Measurements from ENCODE around the gene RNF145. TPM values are rescaled to one million over a fixed set of nuclear protein-coding genes. Genes with fewer than 3 reads are reported as not detected.

RNF145 gene
- total RNA-seq, 6 experiments from 2014 or later: 69.8 to 88.1 (median 78.6) TPM

DNA sequence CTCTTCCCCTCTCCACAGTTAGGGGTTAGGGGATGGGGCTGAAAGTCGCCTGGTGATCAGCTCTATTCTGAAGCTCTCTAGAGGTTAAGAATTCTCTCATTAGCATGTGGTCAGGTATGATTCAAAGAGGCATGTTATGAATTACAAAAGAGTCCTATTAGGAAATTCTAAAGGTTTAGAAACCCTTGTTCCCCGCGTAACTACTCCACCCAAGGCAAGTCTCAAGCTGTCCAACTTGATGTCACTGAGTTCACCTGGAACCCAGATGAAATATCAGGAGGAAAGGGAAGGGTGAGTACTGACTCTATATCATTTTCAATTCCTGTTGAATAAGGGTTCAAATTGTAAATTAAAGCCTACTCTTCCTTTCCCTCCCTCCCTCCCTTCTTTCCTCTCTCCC, 18.1 kb upstream of the RNF145 start:
- no peak for DNase-seq
- Mint-ChIP-seq H3K27me3 (ENCODE audit: insufficient read depth) (peaks cover 2% of the 10 kb centered on the region; the same call in 1 of the 2 replicates), H3K9me3 (no peaks in the 10 kb centered on the region), H3K27ac (no peak overlapping the region), H3K4me1 (ENCODE audit: low read depth) (peaks cover 7% of the 10 kb centered on the region; the same call in 1 of the 2 replicates), H3K4me3 (no peak overlapping the region), H3K36me3 (ENCODE audit: low read depth) (no peaks in the 10 kb centered on the region)
- TF ChIP-seq, protein P1, sequence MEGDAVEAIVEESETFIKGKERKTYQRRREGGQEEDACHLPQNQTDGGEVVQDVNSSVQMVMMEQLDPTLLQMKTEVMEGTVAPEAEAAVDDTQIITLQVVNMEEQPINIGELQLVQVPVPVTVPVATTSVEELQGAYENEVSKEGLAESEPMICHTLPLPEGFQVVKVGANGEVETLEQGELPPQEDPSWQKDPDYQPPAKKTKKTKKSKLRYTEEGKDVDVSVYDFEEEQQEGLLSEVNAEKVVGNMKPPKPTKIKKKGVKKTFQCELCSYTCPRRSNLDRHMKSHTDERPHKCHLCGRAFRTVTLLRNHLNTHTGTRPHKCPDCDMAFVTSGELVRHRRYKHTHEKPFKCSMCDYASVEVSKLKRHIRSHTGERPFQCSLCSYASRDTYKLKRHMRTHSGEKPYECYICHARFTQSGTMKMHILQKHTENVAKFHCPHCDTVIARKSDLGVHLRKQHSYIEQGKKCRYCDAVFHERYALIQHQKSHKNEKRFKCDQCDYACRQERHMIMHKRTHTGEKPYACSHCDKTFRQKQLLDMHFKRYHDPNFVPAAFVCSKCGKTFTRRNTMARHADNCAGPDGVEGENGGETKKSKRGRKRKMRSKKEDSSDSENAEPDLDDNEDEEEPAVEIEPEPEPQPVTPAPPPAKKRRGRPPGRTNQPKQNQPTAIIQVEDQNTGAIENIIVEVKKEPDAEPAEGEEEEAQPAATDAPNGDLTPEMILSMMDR (IDR thresholded peaks at IDR 0.05): no peak

DNA sequence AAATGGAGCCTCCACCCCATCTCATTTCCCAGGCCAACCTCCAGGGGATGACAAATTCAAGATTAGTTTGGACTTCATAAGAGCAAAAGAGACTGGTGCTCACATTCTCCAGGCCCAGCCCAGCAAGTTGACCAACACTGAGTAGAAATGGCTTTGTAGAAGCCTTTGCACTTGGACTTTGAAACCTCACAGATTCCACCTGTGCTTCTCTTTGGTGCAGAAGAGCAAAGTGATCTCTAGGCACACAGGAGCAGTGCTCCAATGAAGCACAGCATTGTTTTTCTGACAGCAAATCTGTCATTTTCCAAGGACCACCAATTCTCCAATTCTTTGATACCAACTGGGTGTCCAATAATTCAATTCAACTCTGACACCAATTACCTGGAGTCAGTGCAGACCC, 17.1 kb upstream of the RNF145 start:
- DNase-seq: no peak
- Mint-ChIP-seq H3K4me3 (no peak overlapping the region), H3K27me3 (ENCODE audit: insufficient read depth) (no peaks in the 10 kb centered on the region; the same call in 1 of the 2 replicates), H3K9me3 (no peaks in the 10 kb centered on the region), H3K36me3 (ENCODE audit: low read depth) (no peaks in the 10 kb centered on the region), H3K27ac (no peak overlapping the region), H3K4me1 (ENCODE audit: low read depth) (peaks cover 7% of the 10 kb centered on the region; the same call in 1 of the 2 replicates)
- TF ChIP-seq, protein P1 (IDR thresholded peaks at IDR 0.05): no peak

DNA sequence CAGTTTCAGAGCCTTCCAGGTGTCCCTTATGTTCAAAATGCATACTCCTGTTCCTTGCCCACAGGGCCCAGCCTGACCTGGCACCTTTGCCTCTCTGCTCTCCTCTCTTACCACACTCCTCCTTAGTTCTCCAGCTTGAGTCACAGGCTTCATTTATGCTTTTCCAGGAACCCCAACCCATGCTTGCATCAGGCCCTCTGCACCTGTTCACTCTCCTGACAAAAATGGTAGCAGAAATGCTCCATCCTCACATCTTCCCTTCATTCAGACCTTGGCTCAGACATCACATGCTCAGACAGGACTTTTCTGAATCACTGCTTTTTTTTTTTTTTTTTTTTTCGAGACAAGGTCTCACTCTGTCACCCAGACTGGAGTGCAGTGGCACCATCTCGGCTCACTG, 15.1 kb upstream of the RNF145 start:
- H3K9me3 Mint-ChIP-seq: no peaks in the 10 kb centered on the region
- no peaks in the 10 kb centered on the region; the same call in 1 of the 2 replicates for H3K27me3 Mint-ChIP-seq (ENCODE audit: insufficient read depth)
- TF ChIP-seq, protein P1 (IDR thresholded peaks at IDR 0.05): no peak
- no peak overlapping the region for H3K27ac Mint-ChIP-seq
- peaks cover 7% of the 10 kb centered on the region; the same call in 1 of the 2 replicates for H3K4me1 Mint-ChIP-seq (ENCODE audit: low read depth)
- H3K36me3 Mint-ChIP-seq (ENCODE audit: low read depth): no peaks in the 10 kb centered on the region
- H3K4me3 Mint-ChIP-seq: no peak overlapping the region
- DNase-seq: no peak

DNA sequence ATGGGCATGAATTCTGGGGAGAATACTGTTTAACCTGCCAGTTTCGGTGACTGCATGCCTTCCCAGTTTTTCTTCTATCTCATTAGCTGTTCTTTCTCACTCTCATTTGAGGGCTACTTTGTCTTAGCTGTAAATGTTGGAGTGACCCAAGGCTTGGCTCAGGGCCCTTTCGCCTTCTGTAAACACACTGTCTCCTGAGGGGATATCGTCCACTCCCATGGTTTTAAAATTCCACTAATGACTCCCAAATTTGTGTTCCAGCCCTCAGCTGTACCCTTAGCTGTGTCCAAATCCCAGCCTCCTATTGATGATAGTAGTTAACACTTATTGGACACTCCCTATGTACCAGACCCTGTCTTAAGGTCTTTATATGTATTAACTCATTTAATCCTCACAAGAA, 14.1 kb upstream of the RNF145 start:
- Mint-ChIP-seq H3K27me3 (ENCODE audit: insufficient read depth) (no peaks in the 10 kb centered on the region; the same call in 1 of the 2 replicates), H3K27ac (no peak overlapping the region), H3K36me3 (ENCODE audit: low read depth) (no peaks in the 10 kb centered on the region), H3K9me3 (no peaks in the 10 kb centered on the region), H3K4me1 (ENCODE audit: low read depth) (peaks cover 10% of the 10 kb centered on the region), H3K4me3 (no peak overlapping the region)
- DNase-seq: no peak
- TF ChIP-seq, protein P1 (IDR thresholded peaks at IDR 0.05): no peak

DNA sequence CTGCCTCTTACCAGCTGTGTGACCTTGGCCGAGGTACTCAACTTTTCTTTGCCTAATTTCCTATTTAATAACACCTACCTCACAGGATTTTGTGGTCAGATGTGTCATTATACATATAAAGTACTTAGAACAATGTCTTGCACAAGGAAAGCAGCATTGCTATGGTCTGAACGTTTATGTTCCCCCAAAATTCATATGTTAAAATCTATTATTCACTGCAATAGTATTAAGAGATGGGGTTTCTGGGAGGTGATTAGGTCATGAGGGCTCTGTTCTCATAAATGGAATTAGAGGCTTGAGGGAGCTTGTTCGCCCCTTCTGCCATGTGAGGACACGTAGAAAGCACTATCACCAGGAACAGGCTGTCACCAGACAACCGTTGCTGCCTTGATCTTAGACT, 10.9 kb upstream of the RNF145 start:
- peaks cover 6% of the 10 kb centered on the region for H3K4me1 Mint-ChIP-seq (ENCODE audit: low read depth)
- no peaks in the 10 kb centered on the region; the same call in 1 of the 2 replicates for H3K27me3 Mint-ChIP-seq (ENCODE audit: insufficient read depth)
- TF ChIP-seq, protein P1 (IDR thresholded peaks at IDR 0.05): no peak
- no peak overlapping the region for H3K4me3 Mint-ChIP-seq
- H3K36me3 Mint-ChIP-seq (ENCODE audit: low read depth): no peaks in the 10 kb centered on the region
- H3K27ac Mint-ChIP-seq: no peak overlapping the region
- no peaks in the 10 kb centered on the region for H3K9me3 Mint-ChIP-seq
- no peak for DNase-seq

DNA sequence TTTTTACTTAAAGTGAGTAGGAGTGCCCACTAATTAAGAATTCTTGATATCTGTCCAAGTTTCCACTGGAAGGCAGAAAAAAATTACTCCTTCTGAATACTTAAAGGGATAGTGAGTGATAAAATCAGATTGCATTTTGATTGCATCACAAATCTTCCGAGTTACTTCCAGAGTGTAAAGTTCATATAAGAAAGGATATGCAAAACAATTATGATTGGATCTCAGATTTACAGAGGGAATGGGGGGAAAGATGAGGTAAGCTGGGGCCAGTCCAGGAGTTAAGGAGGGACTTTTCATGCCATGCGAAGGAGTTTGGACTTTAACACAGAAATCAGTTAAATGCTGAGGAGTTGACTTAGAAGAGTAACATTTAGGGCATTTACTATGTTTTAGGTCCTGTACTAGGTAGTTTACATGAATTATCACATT, 9.3 kb upstream of the RNF145 start:
- Mint-ChIP-seq H3K27me3 (ENCODE audit: insufficient read depth) (no peaks in the 10 kb centered on the region; the same call in 1 of the 2 replicates), H3K9me3 (no peaks in the 10 kb centered on the region), H3K36me3 (ENCODE audit: low read depth) (no peaks in the 10 kb centered on the region), H3K27ac (no peak overlapping the region), H3K4me1 (ENCODE audit: low read depth) (peaks cover 6% of the 10 kb centered on the region), H3K4me3 (no peak overlapping the region)
- TF ChIP-seq, protein P1 (IDR thresholded peaks at IDR 0.05): no peak
- no peak for DNase-seq

All from HFFc6 (cell line).